ENCODE results near the gene TCOF1.

The TCOF1 gene

DNA sequence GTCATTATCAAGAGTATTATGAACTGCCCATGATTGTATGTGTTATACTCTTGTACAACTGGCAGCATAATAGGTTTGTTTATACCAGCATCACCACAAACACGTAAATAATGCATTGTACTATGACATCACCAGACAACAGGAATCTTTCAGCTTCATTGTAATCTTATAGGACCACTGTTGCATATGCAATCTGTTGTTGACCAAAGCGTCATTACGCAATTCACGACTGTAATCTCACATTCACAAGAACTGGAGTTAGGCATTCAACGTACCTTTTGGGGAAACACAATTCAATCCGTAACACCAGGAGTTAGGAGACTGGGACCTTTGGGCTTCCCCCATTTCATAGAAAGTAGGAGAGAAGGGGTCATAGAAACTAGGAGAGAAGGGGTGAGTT lies 34.4 kb upstream of the TCOF1 start:
- DNase-seq = no peak

- no peak for DNase-seq
Measured at GRCh38 chr5:150323819-150324218, 33.7 kb upstream of the TCOF1 start.

- DNase-seq = no peak
Measured at GRCh38 chr5:150325426-150325825, 32.1 kb upstream of the TCOF1 start.

DNA sequence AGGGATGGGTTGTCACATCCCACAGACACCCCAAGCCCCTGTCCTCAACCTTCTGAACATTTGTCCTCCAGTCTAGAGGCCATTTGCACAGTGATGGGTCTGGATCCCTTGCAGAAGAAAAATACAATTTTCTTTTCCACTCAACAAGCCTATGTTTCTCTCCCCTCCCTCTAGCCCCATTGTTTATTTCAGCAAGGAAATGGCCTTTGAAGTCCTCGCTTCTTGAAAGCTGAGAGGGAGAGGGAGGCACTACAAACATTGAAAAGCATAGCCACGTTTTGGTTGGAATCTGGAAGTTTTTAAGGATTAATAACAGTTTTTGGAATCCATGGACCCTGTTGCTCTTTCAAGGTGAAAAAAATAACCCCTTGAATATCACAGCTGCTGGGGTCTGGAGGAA lies 30.8 kb upstream of the TCOF1 start:
- DNase-seq = no peak

DNA sequence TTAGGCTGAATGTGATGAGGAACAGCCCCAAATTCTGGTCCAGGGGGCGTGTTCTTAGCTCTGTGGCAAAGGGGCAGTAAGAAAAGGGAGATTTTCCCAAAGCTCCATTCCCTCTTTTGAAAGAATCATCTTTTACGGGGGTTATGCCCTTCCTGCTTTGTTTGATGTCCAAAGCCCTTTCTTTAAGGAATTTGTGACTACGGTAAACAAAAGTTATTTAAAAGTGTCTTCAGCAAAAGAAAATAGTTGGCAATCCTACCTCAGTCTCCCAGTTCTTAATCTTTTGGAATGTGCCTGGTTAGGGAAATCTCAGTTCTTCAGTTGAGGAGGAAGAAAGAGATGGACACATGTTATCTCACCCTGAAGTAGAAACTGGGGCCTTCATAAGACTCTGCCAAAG lies 30.4 kb upstream of the TCOF1 start:
- DNase-seq = no peak

DNA sequence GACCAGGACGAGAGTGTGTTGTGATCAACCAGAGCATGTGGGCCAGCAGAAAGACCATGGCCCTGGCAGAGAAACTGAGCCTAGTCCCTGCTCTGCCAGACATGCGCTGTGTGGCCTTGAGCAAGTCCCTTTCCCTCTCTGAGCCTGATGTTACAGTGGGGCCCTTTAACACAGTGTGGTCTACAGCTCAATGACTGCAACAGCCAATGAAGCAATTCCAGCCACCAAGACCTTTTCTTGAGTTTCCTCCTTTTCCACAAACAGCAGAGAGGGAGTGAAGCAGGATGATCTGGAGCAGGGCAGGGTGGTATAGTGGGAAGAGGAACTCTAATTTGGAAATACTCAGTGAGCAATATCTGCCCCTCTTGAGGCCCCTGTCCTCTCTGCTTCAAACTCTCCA lies 29.0 kb upstream of the TCOF1 start:
- DNase-seq = no peak

GRCh38 chr5:150329038-150329437 lies 28.5 kb upstream of the TCOF1 start:
- DNase-seq = no peak

- no peak for DNase-seq
Measured at GRCh38 chr5:150329881-150330876, 27.3 kb upstream of the TCOF1 start.

- no peak for DNase-seq
Measured at GRCh38 chr5:150333400-150333799, 24.1 kb upstream of the TCOF1 start.

DNA sequence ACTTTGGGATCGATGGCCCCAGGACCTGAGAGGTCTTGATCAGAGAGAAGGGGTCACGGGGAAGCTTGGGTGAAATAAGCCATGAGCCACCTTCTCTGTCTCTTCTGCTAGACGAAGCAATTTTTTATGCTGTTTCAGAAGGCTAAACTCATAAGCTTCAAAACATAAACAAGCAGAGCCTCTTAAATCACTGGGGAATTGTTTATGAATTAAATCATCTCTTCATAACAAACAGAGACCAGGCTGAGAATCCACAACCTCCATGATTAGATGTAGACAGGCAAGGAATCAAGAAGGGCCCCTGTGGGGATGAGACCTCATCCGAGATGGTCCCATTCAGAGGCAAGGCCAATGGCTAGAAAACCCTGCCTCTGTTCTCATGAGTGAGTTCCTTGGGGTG lies 21.7 kb upstream of the TCOF1 start:
- no peak for DNase-seq

GRCh38 chr5:150338546-150338945 lies 19.0 kb upstream of the TCOF1 start:
- no peak for DNase-seq

DNA sequence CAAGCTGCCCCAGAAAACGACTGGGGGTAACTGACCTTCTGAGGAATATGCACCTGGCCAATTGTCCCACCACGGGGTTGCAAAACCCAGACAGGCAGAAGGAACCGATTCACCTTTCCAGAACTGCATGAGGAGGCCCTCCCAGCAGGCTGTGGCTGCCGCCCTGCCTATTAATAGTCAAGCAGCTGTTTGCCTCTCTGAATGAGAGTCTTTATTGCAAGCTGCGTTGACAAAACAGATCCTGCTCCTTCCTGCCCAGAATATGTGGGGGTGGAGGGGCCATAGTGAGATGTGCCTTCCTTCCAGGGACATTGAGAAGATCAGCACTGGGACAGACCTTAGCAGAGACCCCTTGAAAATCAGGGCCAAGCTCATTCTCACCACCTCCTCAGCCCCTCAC lies 18.3 kb upstream of the TCOF1 start:
- DNase-seq = no peak

DNA sequence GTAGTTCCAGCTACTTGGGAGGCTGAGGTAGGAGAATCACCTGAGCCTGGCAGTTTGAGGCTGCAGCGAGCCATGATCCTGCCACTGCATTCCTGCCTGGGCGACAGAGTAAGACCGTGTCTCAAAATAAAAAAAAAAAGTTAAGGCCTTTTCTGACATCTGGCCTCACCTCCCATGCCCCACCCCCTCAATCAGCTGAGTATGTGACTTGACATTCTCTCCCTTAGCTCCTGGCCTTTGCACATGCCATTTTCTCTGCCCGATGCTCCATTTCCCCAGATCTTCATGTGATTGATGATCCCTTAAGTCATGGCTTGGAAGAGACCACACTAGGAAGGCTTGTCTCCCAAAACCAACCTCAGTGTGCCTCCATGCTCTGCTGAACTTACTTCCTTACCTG lies 17.7 kb upstream of the TCOF1 start:
- no peak for DNase-seq

- DNase-seq = no peak
Measured at GRCh38 chr5:150340614-150341255, 16.8 kb upstream of the TCOF1 start.

GRCh38 chr5:150341331-150341730 lies 16.2 kb upstream of the TCOF1 start:
- DNase-seq = no peak

DNA sequence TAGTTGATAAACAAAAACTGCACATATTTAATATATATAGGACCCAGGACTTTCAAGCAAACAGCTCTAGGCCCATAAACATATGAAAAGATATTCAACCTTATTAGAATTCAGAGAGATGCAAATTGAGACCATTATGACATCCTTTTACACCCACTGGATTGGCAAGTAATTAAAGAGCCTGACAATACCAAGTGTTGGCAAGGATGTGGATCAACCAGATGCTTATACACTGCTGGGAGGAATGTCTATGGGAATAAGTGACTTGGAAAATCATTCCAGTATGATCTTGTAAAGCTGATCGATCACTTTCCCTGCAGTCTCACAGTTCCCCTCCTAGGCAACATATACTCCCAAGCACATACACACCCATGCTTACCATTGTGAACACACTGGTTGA lies 15.5 kb upstream of the TCOF1 start:
- no peak for DNase-seq

DNA sequence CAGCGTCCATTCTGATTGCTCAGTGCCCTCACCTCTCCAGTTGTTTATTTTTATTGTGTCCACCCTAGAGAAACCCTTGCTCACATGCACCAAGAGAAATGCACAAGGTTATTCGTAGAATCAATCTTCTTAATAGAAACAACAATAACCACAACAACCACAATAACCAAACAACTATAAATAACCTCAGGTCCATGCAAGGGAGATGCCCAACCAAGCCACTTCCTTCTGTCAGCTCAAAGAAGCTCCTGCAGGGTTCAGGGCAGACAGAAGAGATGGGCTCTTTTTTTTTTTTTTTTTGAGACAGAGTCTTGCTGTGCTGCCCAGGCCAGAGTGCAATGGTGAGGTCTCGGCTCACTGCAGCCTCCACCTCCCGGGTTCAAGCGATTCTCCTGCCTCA lies 14.9 kb upstream of the TCOF1 start:
- DNase-seq = no peak

GRCh38 chr5:150343994-150344631 lies 13.4 kb upstream of the TCOF1 start:
- DNase-seq = no peak

- DNase-seq = no peak
Measured at GRCh38 chr5:150345716-150346115, 11.8 kb upstream of the TCOF1 start.

DNA sequence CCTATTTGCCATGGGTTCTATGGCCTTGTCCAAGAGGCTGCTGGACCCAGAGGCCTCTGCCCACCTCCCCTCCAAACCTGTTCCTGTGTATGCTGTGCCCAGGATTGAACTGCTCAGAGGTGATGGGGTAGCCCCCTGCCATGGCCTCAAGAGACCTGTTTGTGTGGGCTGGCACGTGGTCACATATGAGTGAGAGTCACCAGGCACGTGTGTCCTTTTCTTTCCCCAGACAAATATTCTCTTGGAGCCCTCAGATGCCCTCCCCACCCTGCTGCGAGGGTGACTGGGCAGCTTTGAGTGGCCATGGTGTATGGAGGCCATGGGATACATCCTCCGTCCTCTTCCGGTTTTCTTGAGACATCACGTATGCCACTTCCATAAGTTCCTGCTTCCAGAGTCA lies 10.9 kb upstream of the TCOF1 start:
- DNase-seq = no peak

DNA sequence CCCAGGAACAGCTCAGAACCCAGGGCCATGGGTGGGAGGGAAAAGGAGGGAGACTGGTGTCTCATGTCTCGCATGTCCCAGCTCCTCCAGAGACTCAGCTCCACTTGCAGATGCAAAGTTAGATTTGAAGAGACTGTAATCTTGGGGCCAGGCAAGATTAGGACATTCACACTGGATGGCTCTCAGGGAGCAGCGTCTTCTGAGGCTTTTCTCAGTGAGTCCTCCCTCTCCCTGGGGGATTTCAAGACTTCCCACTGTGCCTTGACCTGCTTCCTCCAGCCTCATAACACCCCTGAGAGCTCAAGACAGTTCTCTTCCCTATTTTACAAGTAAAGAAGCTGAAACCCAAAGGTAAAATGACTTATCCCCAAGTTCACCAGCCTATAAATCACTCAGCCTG lies 10.5 kb upstream of the TCOF1 start:
- DNase-seq = no peak

DNA sequence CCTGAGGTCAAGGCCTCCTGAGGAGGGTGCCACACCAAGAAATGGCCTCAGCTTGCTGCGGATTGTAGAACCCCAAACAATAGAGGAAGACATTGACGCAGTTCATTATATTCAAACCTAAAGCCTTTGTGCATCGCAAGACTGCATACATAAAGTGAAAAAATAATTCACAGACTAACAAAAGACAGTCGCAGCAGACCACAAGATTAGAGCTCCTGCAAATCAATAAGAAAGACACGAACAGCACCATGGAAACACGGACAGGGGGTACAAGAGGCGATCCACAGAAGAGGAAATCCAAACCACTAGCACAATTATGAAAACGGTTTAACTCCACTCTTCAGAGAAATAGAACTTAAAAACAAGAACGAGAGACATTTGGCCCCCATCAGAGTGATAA lies 10.0 kb upstream of the TCOF1 start:
- no peak for DNase-seq

DNA sequence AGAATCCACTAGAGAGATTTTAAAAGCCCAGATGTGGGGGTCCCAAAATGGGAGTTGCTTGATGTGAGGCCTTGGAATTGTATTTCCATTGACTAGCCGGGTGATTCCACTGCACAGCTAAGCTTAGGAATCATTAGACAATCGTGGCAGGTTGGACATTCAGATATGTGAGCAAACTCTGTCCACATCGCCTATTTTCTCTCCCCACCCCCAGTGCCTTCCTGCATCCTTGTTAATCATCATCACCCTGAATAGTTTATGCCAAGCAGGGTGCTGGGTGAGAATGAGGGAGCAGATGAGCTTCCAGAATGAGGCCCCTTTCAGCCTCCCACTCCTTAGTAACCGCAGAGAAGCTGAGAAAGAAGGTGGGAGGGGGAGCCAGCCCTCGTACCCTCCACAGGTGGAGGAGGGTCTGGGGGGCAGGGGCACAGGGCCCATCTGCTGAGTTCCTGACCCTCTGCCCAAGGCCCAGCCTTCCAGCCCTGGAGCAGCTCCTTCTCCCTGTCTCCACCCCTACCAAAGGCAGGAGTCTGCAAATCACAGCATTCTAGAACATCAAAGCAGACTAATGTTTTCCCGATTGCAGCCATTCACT lies 7.7 kb upstream of the TCOF1 start:
- no peak for DNase-seq

Data from CD4-positive, alpha-beta T cell treated with Interleukin-4 for 4 hours (primary cell).